ENCODE results near the gene KIF11.

DNA sequence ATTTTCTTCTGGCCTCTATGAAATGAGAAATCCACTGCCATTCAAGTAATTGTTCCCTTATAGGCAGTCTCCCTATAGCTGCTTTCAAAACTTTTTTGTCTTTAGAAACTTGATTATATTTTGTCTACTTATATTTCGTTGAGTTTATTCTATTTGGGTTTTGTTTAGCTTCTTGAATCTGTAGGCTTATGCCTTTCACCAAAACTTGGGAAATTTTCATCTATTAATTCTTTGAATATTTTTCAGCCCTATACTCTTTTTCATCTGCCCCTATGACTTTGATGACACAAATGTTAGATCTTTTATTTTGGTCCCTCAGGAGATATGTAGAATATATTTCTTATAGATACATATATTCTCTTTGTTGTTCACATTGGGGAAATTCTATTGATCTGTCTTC, 48.6 kb downstream of the KIF11 start:
- TF ChIP-seq, protein P1, sequence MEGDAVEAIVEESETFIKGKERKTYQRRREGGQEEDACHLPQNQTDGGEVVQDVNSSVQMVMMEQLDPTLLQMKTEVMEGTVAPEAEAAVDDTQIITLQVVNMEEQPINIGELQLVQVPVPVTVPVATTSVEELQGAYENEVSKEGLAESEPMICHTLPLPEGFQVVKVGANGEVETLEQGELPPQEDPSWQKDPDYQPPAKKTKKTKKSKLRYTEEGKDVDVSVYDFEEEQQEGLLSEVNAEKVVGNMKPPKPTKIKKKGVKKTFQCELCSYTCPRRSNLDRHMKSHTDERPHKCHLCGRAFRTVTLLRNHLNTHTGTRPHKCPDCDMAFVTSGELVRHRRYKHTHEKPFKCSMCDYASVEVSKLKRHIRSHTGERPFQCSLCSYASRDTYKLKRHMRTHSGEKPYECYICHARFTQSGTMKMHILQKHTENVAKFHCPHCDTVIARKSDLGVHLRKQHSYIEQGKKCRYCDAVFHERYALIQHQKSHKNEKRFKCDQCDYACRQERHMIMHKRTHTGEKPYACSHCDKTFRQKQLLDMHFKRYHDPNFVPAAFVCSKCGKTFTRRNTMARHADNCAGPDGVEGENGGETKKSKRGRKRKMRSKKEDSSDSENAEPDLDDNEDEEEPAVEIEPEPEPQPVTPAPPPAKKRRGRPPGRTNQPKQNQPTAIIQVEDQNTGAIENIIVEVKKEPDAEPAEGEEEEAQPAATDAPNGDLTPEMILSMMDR (IDR thresholded peaks at IDR 0.05; ENCODE audit: low read depth, low read length, poor library complexity, severe bottlenecking): no peak
- TF ChIP-seq EZH2phosphoT487 (IDR thresholded peaks at IDR 0.05; ENCODE audit: borderline replicate concordance, low read length): no peak

Measured in DOHH2 (cell line).